CD14-positive monocyte (primary cell): Measurements from ENCODE around the gene UBE2L5. TPM values are rescaled to one million over a fixed set of nuclear protein-coding genes. Genes with fewer than 3 reads are reported as not detected.

ENCODE experiments used
- DNase-seq, 3 donors: peaks; one replicate each; pipeline ENCODE4 v3.0.0-alpha.2; 2011 to 2022
- H2AFZ ChIP-seq: 2 replicates; pipeline ENCODE4 v1.6.0; 2012; ENCODE audit warnings: mild to moderate bottlenecking, low read depth, low read length, inconsistent platforms; ENCODE audit not compliant: insufficient read depth, poor library complexity, severe bottlenecking
- H3K27ac ChIP-seq, 2 donors: 1 replicate in 1 of 2; 2 replicates in 1 of 2; pipeline ENCODE4 v1.5.1; 2012 to 2013; ENCODE audit warnings: low read length in 2 of 2, control low read depth in 1 of 2, inconsistent platforms in 1 of 2, low read depth in 1 of 2, mild to moderate bottlenecking in 1 of 2
- H3K27me3 ChIP-seq, 2 donors: one replicate each; pipeline versions ENCODE4 v1.6.0 to v1.6.1; 2011 to 2013; ENCODE audit warnings: low read length in 2 of 2; ENCODE audit not compliant: control insufficient read depth in 2 of 2, insufficient read depth in 2 of 2
- H3K36me3 ChIP-seq, 2 donors: replicated peaks in 1 of 2; 1 replicate in 1 of 2; 2 replicates in 1 of 2; pipeline versions ENCODE4 v1.5.1 to v1.6.1; 2012 to 2013; ENCODE audit warnings: low read length in 2 of 2, control low read depth in 1 of 2, inconsistent platforms in 1 of 2, mild to moderate bottlenecking in 1 of 2; ENCODE audit not compliant: insufficient read depth in 2 of 2, control insufficient read depth in 1 of 2
- H3K4me1 ChIP-seq, 2 donors: 1 replicate in 1 of 2; 2 replicates in 1 of 2; pipeline versions ENCODE4 v1.5.1 to v1.6.1; 2012 to 2013; ENCODE audit warnings: low read length in 2 of 2, control low read depth in 1 of 2, inconsistent platforms in 1 of 2, mild to moderate bottlenecking in 1 of 2, moderate library complexity in 1 of 2; ENCODE audit not compliant: insufficient read depth in 2 of 2, control insufficient read depth in 1 of 2
- H3K4me2 ChIP-seq: replicated peaks from 2 replicates; pipeline ENCODE3; 2012; ENCODE audit warnings: low read length, moderate library complexity, mild to moderate bottlenecking; ENCODE audit not compliant: poor library complexity, severe bottlenecking; ENCODE audit errors: extremely low read depth
- H3K4me3 ChIP-seq, 3 experiments: fragments of 200-600 bp in 1 of 3; sonication (generic) in 1 of 3; replicated peaks in 1 of 3; 1 replicate in 2 of 3; 2 replicates in 1 of 3; pipeline ENCODE4 v1.5.1; 2011 to 2013; ENCODE audit warnings: low read length in 3 of 3, mild to moderate bottlenecking in 3 of 3, control low read depth in 2 of 3, low read depth in 2 of 3, inconsistent platforms in 1 of 3, moderate library complexity in 1 of 3
- H3K79me2 ChIP-seq: 2 replicates; pipeline ENCODE4 v1.6.0; 2012; ENCODE audit warnings: mild to moderate bottlenecking, control low read depth, inconsistent platforms, low read length, moderate library complexity; ENCODE audit not compliant: insufficient read depth
- H3K9ac ChIP-seq: 2 replicates; pipeline ENCODE4 v1.6.0; 2017; ENCODE audit warnings: low read length, mild to moderate bottlenecking; ENCODE audit not compliant: insufficient read depth, poor library complexity, severe bottlenecking
- H3K9me3 ChIP-seq, 2 donors: replicated peaks in 1 of 2; 1 replicate in 1 of 2; 2 replicates in 1 of 2; pipeline versions ENCODE4 v1.5.1 to v1.6.1; 2012 to 2013; ENCODE audit warnings: low read length in 2 of 2, control low read depth in 1 of 2; ENCODE audit not compliant: control insufficient read depth in 1 of 2, insufficient read depth in 1 of 2
- H4K20me1 ChIP-seq: 2 replicates; pipeline ENCODE4 v1.6.0; 2012; ENCODE audit warnings: mild to moderate bottlenecking, low read length, control low read depth, moderate library complexity; ENCODE audit not compliant: insufficient read depth
- H3K27ac Mint-ChIP-seq, 7 donors: one replicate each; pipeline ENCODE4 v1.8.0; 2020; ENCODE audit warnings: mild to moderate bottlenecking in 7 of 7, mixed read lengths in 7 of 7, moderate library complexity in 6 of 7, inconsistent platforms in 2 of 7
- H3K27me3 Mint-ChIP-seq, 3 donors: one replicate each; pipeline ENCODE4 v1.8.0; 2021 to 2022; ENCODE audit warnings: low read depth in 3 of 3, mild to moderate bottlenecking in 3 of 3, mixed read lengths in 3 of 3, moderate library complexity in 3 of 3, inconsistent platforms in 1 of 3
- H3K36me3 Mint-ChIP-seq, 2 donors: one replicate each; pipeline ENCODE4 v1.8.0; 2020; ENCODE audit warnings: mixed read lengths in 2 of 2, inconsistent platforms in 1 of 2, mild to moderate bottlenecking in 1 of 2
- H3K4me1 Mint-ChIP-seq: one replicate; pipeline ENCODE4 v1.8.0; 2020; ENCODE audit warnings: mild to moderate bottlenecking, mixed read lengths
- H3K4me3 Mint-ChIP-seq, 2 donors: one replicate each; pipeline ENCODE4 v1.8.0; 2020; ENCODE audit warnings: mild to moderate bottlenecking in 2 of 2, mixed read lengths in 2 of 2, moderate library complexity in 1 of 2
- H3K9me3 Mint-ChIP-seq, 7 donors: one replicate each; pipeline ENCODE4 v1.8.0; 2020 to 2022; ENCODE audit warnings: mixed read lengths in 7 of 7, mild to moderate bottlenecking in 6 of 7, moderate library complexity in 6 of 7, inconsistent platforms in 2 of 7
- CTCF ChIP-seq: fragments of 200-600 bp; IDR thresholded peaks from one replicate; pipeline ENCODE4 v1.8.0; 2022; ENCODE audit warnings: antibody characterized with exemption, mild to moderate bottlenecking
- WGBS: methylation state at CpG from one replicate; pipeline ENCODE4 v1.1.5; 2013; ENCODE audit warnings: missing lambda C conversion rate; ENCODE audit not compliant: insufficient coverage; 5-methylcytosine and 5-hydroxymethylcytosine counted together
- intact Hi-C, 2 donors: fragments of 100-400 bp; cut with micrococcal nuclease; formaldehyde crosslinking; loops; one replicate each; pipeline versions ENCODE4 v1.15.0 to v1.15.1; 2023
- polyA plus RNA-seq, 3 donors: library from polyadenylated mRNA; depleted of rRNA in 1 of 3; unstranded in 2 of 3; stranded (reverse) in 1 of 3; fragments of 300-500 nt in 2 of 3; fragments of >200 nt in 1 of 3; fragmentation: Illumina TruSeq in 2 of 3; gene quantifications; 1 replicate in 2 of 3; 2 replicates in 1 of 3; pipeline ENCODE4 v1.2.3, GENCODE V29; 2012 to 2021

Gene UBE2L5
- polyA plus RNA-seq, 3 donors: not detected

- no CpG with 5 or more reads among the region's 4 CpGs for WGBS
- peak overlapping the region in 2 of 7 donors; percentile 64 to 76 for H3K27ac Mint-ChIP-seq
Measured at GRCh38 chr13:30466841-30467252, 44.6 kb downstream of the UBE2L5 start.

DNA sequence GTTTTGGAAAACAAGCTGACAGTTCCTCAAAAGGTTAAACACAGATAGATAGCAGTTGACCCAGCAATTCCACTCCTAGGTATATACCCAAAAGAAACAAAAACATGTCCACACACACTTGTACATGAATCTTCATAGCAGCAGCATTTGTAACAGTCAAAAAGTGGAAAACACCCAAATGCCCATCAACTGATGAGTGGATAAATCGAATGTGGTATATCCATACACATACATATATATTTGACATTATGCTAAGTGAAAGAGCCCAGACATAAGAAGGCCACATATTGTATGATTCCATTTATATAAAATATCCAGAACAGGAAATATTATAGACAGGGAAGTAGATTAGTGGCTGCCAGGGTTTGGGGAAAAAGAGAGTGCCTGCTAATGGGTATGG, 51.4 kb downstream of the UBE2L5 start:
- Mint-ChIP-seq H3K4me1 (peaks cover 5% of the 10 kb centered on the region), H3K9me3 (no peaks in the 10 kb centered on the region), H3K27me3 (peaks cover 0 to 3% (median 0%) of the 10 kb centered on the region in 3 donors), H3K4me3 (no peak overlapping the region), H3K36me3 (no peaks in the 10 kb centered on the region), H3K27ac (no peak overlapping the region)
- Histone ChIP-seq H3K4me3 (no peak overlapping the region), H2AFZ (no peak overlapping the region), H3K27me3 (no peaks in the 10 kb centered on the region), H3K9me3 (no peaks in the 10 kb centered on the region), H3K9ac (no peak overlapping the region), H3K27ac (no peak overlapping the region), H3K79me2 (no peaks in the 10 kb centered on the region), H3K4me1 (no peaks in the 10 kb centered on the region), H3K4me2 (no peak overlapping the region), H3K36me3 (no peaks in the 10 kb centered on the region), H4K20me1 (no peaks in the 10 kb centered on the region)
- TF ChIP-seq CTCF: no peak
- intact Hi-C loops: no loop called here
- WGBS: no CpG with 5 or more reads among the region's 1 CpG
- no peak for DNase-seq

More at GRCh38 chr13:30466841-30467252, 44.6 kb downstream of the UBE2L5 start:
- Histone ChIP-seq H3K4me3 (peak overlapping the region in 1 of 3 experiments; percentile 87), H3K4me1 (peaks cover 26 to 36% of the 10 kb centered on the region in 2 donors), H3K36me3 (peaks cover 12% of the 10 kb centered on the region in 2 donors), H3K27me3 (no peaks in the 10 kb centered on the region), H3K79me2 (peaks cover 33% of the 10 kb centered on the region), H2AFZ (no peak overlapping the region), H3K9ac (no peak overlapping the region), H3K9me3 (no peaks in the 10 kb centered on the region), H3K27ac (no peak overlapping the region), H3K4me2 (peak overlapping the region; percentile 72), H4K20me1 (peaks cover 12% of the 10 kb centered on the region)
- Mint-ChIP-seq H3K4me1 (peaks cover 30% of the 10 kb centered on the region), H3K9me3 (no peaks in the 10 kb centered on the region), H3K4me3 (peak overlapping the region in 1 of 2 donors; percentile 31), H3K36me3 (peaks cover 6 to 9% of the 10 kb centered on the region in 2 donors), H3K27me3 (peaks cover 0 to 2% (median 2%) of the 10 kb centered on the region in 3 donors)
- intact Hi-C loops: loop anchor here (5.0 to 10.0 kb wide), 5 partner anchors 65 to 620 kb away; partner anchors contain the start of genes KATNAL1 (in 1 of the 2) and USPL1 (in 1 of the 2)
- TF ChIP-seq CTCF: no peak
- DNase-seq: peak; percentile 32 to 57 (median 35)
